NCI-H748 (cell line): ENCODE results near the gene TBL2.
"Not testable (repeated sequence)": the region's sequence is repeated elsewhere in the genome, so short reads cannot be mapped to it uniquely, and the experiment has no call there.

Experiments used
- DNase-seq: peaks from one replicate; lab custom pipeline; 2025; ENCODE audit not compliant: unreplicated experiment; lab: John Stamatoyannopoulos, UW

Gene TBL2

DNA sequence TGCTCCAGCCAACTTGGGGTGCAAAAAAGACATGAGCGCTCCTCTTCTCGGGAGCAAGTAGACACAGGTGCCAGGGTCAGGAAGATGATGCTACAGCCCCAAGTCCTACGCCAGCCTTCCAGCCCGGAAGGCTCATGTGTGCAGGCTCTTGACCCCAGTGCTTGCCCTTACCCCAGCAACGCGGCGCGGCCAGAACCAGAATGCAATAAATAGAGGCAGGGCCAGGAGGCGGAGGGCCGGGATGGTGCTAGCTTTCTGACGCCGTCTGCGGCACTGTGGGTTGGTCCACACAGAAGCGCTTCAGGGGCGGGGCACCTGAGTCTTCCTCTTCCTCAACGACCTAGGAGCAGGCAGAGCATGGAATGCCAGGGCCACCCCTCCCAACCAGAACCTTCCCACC is 41.3 kb downstream of the TBL2 start:
- no peak for DNase-seq

- no peak for DNase-seq
Observed at GRCh38 chr7:73536479-73536878, 41.9 kb downstream of the TBL2 start.

- not testable (repeated sequence) for DNase-seq
Observed at GRCh38 chr7:73535918-73536317, 42.5 kb downstream of the TBL2 start.

DNA sequence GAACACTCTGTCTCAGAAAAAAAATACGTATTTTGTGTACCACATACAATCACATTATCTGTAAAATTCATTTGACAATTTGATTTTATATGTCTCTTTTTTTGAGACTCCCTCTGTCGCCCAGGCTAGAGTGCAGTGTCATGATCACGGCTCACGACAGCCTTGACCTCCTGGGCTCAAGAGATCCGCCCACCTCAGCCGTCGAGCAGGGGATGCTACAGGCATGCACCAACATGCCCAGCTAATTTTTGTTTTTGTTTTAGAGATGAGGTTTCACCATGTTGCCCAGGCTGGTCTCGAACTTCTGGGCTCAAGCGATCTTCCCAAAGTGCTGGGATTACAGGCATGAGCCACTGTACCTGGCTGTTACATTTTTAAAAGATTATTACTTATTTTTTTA is 44.6 kb downstream of the TBL2 start:
- DNase-seq = no peak

DNA sequence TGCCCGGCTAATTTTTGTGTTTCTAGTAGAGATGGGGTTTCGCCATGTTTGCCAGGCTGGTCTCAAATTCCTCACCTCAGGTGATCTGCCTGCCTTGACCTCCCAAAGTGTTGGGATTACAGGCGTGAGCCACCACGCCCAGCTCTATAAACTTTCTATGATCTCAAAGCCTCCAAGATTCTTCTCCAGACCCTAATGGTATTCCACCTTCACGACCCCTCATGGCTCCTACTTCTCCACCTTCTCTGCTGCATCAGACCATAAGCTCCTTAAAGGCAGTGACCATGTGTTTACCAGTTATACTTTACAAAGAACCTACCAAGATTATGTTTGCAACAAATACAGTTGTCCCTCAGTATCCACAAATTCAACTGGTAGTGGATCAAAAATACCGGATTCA is 46.2 kb downstream of the TBL2 start:
- DNase-seq = no peak

GRCh38 chr7:73530800-73531199 is 47.6 kb downstream of the TBL2 start:
- no peak for DNase-seq

DNA sequence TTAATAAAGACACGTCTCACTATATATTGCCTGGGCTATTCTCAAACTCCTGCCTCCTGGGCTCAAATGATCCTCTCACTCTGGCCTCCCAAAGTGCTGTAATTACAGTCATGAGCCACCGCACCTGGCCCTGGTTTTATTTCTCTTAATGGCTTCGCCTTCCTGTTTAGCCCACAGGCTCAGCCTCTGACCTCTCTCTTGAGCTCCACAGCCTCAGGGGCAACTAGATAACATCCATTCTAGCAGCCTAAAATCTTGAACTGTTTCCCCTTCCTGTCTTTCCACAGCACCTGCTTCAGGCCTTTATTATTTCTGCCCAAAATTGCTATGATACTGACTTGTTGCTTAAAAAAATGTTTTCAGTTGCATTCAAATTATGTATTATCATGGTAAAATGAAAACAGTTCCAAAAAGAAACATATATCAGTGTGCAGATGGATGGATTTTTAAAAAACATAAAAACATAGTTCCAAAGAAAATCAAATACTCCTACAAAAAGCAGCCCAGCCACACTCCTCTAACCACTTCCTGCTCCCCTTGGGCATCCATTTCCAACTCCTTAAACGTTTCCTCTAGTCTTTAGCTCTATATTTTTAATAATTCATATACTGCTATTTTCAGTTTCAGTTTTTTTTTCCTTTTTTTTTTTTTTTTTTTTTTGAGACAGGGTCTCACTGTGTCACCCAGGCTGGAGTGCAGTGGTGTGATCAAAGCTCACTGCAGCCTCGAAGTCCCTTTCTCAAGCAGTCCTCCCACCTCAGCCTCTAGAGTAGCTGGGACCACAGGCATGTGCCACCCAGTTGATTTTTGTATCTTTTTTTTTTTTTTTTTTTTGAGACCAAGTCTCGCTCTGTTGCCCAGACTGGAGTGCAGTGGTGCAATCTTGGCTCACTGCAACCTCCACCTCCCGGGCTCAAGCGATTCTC is 51.2 kb downstream of the TBL2 start:
- peak; percentile 68 for DNase-seq

DNA sequence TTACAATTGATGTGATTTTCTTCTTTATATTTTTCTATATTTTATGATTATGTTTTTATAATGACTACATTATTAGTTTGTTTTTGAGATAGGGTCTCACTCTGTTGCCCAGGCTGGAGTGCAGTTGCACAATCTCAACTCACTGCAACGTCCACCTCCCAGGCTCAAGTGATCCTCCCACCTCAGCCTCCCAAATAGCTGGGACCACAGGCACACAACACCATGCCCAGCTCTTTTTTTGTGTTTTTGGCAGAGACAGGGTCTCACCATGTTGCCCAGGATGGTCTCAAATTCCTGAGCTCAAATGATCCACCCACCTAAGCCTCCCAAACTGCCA is 52.3 kb downstream of the TBL2 start:
- not testable (repeated sequence) for DNase-seq

- peak; percentile 99 for DNase-seq
Observed at GRCh38 chr7:73522105-73522872, 56.1 kb downstream of the TBL2 start, which contains the start of gene BAZ1B. Gene BAZ1B, minus strand, starts transcription at chr7:73522293. Its CDS starts 360 bp downstream, at chr7:73521933.

DNA sequence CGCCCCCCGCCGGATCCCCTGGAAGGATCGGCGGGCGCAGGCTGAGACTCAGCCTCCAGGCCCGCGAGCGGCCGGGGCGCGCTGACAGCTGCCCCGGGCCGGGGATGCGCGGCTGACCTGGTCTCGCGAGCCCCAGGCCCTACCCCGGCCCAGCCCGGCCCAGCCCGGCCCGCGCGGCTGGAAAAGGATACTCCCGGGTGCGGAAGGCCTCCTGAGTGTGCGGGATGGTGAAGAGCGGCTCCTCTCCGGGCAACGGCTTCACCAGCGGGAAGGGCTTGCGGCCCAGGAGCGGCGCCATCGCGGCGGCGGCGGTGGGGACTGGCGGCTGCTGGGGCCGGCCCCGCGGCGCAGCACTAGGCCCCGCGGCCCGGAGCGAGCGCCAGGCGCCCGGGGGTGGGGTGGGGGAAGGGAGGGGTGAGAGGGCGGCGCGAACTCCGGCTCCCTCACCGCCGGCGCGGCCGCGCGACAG is 56.7 kb downstream of the TBL2 start:
- peak; percentile 82 for DNase-seq

GRCh38 chr7:73520673-73521635 is 57.4 kb downstream of the TBL2 start:
- DNase-seq = peak; percentile 40

- DNase-seq = no peak
Observed at GRCh38 chr7:73519867-73520672, 58.3 kb downstream of the TBL2 start.

GRCh38 chr7:73518470-73518869 is 59.9 kb downstream of the TBL2 start:
- no peak for DNase-seq
